ENCODE results near the gene ZNF282.

The ZNF282 gene

DNA sequence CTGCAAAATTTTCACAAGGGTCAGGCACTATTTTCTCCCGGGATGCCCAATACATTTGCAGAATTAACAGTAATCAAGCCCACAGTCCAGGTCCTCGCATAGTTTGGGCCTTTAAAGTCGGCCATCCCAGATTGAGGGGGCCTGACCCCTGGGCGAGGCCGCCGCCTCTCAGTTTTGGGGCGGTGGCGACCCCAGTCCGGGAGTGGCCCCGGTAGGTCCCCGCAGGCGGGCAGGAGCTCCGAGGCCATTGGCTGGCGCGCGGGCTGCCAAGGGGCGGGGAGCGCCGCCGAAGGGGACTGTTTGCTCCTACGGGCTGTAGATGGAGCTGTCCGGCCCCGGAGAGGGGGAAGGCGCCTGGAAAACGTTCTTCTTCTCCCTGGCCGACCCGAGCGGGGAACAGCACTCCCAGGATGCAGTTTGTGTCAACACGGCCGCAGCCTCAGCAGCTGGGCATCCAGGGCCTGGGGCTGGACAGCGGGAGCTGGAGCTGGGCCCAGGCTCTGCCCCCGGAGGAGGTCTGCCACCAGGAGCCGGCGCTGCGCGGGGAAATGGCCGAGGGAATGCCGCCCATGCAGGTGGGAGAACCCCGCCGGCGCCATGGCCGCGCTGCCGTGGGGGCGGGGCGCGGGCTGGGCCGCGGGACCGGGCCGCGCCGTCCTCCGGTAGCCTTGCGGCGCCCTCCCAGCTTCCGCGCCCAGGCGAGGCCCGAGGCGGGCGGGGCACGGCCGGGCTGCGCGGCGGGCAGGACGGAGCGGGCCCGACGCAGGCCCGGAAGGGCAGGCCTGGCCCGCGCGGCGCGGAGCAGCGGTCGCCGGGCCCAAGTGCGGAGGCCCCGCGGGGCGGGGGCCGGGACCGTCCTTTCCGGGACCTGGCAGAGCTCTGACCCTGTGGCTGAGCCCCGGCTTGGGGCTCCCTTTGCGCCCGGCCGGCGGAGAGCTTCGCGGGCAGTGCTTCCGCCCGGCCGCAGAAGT lies at the start of gene ZNF282:
Gene ZNF282, plus strand, starts transcription at position 367 of the 971 bp plus-strand sequence. Its CDS starts 44 bp downstream, at position 411.
- DNase-seq = peak; percentile 76 to 77

GRCh38 chr7:149147072-149147751 lies 48.1 kb upstream of the ZNF282 start, which contains the start of gene ZNF398:
ZNF398 (plus strand) TSS chr7:149147453; CDS start chr7:149147743, 290 bp downstream.
- peak; percentile 73 to 83 for DNase-seq

- DNase-seq = peak; percentile 41 to 56
Observed at GRCh38 chr7:149147752-149148653, 47.3 kb upstream of the ZNF282 start.

DNA sequence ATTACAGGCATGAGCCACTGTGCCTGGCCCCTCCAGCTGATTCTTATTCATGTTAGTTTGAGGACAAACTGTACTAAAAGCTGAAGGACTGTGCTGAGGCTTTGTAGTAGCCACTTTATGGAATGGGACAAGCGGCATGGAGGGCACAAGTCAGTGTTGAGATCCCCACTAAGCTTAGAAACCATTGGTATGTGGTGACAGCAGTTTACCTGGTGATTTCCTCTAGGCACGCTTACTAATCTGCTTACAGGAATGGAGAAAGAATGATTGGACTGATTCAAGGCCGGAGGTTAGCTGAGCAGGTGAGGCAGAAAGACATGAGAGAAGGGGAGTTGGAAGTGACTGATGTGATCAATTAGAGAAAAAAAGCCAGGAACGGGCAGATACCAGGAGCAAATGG lies 44.4 kb upstream of the ZNF282 start:
- no peak for DNase-seq

DNA sequence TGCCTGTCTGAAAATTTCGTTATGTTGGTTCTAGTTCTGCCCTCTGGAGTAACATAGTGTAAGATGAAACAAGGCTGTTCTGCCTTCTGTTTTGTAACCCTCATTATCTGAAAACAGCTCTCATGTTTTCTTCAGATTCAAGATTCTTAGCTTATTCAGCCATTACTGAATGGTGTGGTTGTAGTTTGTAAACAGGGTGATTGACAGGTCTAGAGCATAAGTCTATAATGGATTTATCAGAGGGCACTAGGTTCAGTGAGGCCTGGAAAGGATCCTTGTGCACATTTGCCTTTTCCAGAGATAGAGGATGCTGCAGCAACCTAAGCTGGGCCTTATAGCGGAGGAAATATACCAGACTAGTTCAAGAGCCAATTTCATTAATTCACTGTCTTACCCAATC lies 42.0 kb upstream of the ZNF282 start:
- DNase-seq = no peak

GRCh38 chr7:149154056-149154455 lies 41.3 kb upstream of the ZNF282 start:
- no peak for DNase-seq

- no peak for DNase-seq
Observed at GRCh38 chr7:149156898-149157297, 38.4 kb upstream of the ZNF282 start.

GRCh38 chr7:149161241-149161848 lies 34.0 kb upstream of the ZNF282 start:
- no peak for DNase-seq

DNA sequence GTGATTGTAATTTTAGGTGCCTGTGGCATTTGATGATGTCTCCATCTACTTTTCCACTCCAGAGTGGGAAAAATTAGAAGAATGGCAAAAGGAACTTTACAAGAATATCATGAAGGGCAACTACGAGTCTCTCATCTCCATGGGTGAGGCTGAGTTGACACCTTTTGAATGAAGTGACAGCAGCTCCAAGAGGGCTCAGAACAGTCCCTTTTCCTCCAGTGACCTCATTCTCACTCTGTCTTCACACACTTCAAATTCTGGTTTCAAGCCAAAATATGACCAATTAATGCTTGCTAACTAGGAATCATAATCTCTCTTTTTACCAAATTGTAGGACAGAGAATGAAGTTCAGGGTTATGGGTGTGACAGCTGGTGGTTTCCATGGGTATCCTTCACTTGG lies 29.2 kb upstream of the ZNF282 start:
- DNase-seq = no peak

DNA sequence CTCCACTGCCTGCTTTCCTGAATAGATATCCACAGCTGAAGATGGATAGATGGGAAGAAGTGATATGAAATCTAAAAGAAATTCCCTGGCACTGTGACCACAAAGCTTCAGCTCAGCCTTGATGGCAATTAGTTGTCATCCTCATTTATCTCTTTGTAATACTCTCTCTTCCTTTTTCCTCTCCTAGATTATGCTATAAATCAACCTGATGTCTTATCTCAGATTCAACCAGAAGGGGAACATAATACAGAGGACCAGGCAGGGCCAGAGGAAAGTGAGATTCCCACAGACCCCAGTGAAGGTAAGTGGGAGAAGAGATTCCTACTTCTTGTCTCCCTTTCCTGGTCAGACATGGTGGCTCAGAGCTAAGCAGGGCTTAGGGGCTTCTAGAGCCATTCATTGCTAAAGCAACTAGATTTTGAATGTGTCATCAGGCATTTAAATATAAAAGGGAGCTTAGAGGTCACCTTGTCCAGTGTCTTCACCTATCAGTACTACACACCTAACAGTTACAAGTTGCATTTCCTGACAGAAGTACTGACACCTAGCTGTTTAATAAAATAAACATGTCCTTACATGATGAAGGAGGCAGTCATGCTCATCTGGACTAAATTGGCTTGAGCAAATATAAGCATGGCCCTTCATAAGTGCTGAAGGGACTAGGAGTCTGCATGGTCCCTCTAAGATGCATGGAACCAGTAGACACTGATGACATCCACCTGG lies 28.6 kb upstream of the ZNF282 start:
- no peak for DNase-seq

DNA sequence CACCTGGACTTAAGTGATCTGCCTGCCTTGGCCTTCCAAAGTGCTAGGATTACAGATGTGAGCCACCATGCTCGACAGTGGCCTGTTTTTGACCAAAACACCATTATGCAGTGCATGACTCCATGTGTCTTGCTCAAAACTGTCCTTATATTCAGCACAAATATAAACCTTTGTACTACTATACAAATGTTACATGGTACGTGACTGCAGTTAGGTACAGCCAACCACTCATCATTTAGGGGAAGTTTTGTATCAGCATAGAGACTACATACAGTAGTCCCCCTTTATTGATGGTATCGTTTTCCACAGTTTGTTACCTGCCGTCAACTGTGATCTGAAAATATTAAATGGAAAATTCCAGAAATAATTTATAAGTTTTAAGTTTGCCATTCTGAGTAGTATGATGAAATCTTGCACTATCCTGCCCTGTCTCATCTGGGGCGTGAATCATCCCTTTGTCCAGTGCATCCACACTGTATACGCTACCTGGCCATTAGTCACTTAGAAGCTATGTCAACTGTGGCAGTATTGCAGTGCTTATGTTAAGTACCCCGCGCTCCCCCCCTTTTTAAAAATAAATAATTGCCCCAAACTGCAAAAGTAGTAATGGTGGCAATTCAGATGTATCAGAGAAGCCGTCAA lies 23.3 kb upstream of the ZNF282 start:
- DNase-seq = no peak

- no peak for DNase-seq
Observed at GRCh38 chr7:149172534-149172920, 22.8 kb upstream of the ZNF282 start.

- no peak for DNase-seq
Observed at GRCh38 chr7:149175150-149175549, 20.2 kb upstream of the ZNF282 start.

DNA sequence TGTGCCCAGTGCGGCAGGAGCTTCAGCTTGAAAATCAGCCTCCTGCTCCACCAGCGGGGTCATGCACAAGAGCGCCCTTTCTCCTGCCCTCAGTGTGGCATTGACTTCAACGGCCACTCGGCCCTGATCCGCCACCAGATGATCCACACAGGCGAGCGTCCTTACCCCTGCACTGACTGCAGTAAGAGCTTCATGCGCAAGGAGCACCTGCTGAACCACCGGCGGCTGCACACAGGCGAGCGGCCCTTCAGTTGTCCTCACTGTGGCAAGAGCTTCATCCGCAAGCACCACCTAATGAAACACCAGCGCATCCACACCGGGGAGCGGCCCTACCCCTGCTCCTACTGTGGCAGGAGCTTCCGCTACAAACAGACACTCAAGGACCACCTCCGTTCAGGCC lies 16.1 kb upstream of the ZNF282 start:
- no peak for DNase-seq

DNA sequence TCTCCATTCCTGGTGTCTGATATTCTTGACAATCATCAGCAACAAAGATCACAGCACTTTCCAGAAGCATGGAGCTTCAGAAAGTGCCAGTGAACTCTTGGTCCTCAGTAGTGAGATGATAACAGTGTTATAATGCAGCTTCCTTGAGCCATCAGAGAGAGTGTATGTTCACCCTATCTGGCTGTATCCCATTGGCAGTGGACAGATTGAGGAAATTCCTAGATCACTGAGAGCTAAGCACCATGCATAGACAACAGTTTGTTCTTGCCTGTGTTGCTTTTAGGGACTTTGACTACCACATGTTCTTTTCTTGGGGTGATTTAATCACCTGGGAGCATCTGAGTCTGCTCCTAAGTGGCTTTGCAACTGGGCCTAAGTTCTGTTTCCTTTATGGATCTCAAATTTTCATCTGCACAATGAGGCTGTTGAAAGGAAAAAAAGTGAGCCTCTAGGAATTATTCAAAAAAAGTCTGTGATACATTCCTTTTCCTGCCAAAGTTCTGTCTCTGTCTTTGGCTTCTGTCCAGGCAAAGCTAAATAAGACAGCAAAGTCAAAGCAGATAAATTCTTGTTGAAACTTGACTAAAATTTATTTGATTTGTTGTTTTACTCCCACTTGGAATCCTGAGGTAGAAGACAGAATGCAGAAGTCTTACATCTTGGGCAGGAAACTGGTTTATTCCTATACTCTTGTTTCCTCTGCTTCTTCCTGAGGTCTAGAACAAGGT lies 14.5 kb upstream of the ZNF282 start:
- no peak for DNase-seq

GRCh38 chr7:149181450-149181790 lies 13.9 kb upstream of the ZNF282 start:
- no peak for DNase-seq

GRCh38 chr7:149184274-149184673 lies 11.1 kb upstream of the ZNF282 start:
- DNase-seq = no peak

DNA sequence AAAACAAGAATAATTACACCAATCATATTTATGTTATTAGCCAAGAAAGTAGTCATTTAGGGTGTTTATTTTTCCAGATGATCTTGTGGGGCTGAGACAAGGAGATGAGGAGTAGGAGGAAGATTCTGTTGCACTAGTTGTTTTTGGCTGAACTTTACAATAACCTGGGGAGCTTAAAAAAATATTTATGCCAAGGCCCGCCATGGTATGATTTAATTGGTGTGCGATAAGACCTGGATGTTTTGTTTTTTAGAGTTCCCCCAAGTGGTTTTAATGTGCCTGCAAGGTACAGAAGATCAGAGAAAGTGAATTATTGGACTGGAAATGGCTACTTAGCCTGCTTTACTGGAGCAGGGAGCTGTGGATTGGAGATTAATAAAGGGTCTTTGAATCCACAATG lies 7.1 kb upstream of the ZNF282 start:
- DNase-seq = no peak

DNA sequence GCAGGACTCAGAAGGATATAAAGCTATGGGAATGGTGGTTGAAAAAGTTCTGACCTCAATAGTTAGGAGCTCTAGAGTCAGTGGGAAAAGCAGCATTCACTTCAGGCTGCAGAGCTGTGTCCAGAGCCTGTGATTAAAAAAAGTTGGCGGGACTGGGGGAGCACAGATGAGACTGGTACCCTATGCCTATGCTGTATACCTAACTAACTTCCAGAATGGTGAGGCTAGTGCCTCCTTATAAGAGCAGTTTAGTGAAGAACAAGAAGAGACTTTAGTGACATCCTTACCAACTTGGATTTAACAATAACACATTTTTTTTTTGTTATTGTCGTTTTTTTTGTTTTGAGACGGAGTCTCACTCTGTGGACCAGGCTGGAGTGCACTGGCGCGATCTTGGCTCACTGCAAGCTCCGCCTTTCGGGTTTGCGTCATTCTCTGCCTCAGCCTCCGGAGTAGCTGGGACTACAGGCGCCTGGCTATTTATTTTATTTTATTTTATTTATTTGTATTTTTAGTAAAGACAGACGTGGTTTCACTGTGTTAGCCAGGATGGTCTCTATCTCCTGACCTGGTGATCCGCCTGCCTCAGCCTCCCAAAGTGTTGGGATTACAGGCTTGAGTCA lies 6.6 kb upstream of the ZNF282 start:
- DNase-seq = no peak

- DNase-seq = no peak
Observed at GRCh38 chr7:149191851-149192250, 3.5 kb upstream of the ZNF282 start.
